ENCODE results near the gene WFIKKN1.
"Not testable (repeated sequence)": the region's sequence is repeated elsewhere in the genome, so short reads cannot be mapped to it uniquely, and the experiment has no call there.

WFIKKN1 gene

GRCh38 chr16:595942-596735 is 34.6 kb upstream of the WFIKKN1 start:
- DNase-seq: peak; percentile 34 to 49 (median 35)

DNA sequence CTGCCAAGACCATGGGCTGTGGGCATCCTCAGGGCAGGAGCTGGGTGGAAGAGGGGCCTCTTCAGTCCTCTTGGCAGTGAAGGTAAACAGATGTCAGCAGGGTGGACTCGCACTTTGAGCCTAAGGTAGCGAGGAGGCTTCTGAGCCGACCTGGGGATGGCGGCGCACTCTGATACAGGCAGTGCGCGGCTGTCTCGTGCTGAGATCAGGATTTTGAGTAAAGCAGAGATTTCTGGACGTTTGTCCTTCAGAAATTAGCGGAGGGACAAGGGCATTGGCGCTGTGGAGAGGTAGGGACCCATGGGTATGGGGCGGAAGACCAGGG is 34.1 kb upstream of the WFIKKN1 start:
- DNase-seq: no peak

DNA sequence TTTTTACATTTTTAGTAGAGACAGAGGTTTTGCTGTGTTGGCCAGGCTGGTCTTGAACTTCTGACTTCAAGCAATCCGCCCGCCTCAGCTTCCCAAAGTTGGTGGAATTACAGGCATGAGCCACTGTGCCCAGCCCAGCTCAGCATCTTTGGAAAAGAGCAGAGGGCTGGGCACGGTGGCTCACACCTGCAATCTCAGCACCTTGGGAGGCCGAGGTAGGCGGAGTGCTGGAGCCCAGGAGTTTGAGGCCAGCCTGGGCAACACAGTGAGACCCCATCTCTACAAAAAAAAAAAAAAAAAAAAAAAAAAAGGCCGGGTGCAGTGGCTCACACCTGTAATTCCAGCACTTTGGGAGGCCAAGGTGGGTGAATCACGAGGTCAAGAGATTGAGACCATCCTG is 33.1 kb upstream of the WFIKKN1 start:
- not testable (repeated sequence) for DNase-seq

- no peak for DNase-seq
Observed at GRCh38 chr16:598823-599739, 31.7 kb upstream of the WFIKKN1 start.

- peak in 1 of 3 donors; percentile 26 for DNase-seq
Observed at GRCh38 chr16:600781-601180, 30.0 kb upstream of the WFIKKN1 start.

- no peak for DNase-seq
Observed at GRCh38 chr16:603933-604332, 26.9 kb upstream of the WFIKKN1 start.

DNA sequence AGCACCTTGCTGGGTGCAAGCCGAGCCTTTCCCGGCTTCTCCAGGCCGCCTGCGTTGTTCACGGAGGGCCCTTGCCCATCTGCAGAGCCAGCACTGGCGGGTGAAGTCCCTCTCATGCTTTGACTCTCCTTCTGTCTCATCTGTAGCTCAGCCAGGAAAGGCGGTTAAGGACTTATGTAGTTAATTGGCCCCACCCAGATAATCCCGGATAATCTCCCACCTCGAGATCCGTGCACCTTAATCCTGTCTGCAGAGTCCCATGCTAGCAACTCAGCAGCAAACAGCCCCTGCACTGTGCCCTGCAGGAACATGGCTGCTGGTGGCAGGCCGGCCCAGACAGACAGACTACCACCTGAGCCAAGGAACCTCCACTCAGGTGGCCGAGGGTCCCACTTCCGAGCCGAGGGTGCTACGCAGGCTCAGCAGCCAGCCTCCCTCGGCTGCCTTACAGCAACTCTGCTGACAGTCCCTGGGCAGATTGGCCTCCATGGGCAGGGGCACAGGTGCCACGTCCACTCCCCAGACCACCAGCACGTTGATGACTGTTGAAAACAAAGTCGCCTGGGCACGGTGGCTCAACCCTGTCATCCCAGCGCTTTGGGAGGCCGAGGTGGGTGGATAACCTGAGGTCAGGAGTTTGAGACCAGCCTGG is 24.0 kb upstream of the WFIKKN1 start:
- no peak for DNase-seq

DNA sequence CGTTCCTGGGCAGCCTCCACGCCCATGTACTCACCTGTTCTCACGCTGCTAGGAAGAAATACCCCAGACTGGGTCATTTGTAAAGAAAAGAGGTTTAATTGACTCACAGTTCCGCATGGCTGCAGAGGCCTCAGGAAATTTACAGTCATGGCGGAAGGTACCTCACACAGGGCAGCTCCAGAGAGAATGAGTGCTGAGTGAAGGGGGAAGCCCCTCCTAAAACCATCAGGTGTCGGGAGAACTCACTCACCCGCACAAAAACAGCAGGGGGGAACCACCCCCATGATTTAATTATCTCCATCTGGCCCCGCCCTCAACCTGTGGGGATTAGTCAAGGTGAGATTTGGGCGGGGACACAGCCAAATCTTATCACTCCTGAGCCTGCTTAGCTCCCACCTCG is 22.8 kb upstream of the WFIKKN1 start:
- DNase-seq: no peak

GRCh38 chr16:609316-609715 is 21.5 kb upstream of the WFIKKN1 start:
- no peak for DNase-seq

DNA sequence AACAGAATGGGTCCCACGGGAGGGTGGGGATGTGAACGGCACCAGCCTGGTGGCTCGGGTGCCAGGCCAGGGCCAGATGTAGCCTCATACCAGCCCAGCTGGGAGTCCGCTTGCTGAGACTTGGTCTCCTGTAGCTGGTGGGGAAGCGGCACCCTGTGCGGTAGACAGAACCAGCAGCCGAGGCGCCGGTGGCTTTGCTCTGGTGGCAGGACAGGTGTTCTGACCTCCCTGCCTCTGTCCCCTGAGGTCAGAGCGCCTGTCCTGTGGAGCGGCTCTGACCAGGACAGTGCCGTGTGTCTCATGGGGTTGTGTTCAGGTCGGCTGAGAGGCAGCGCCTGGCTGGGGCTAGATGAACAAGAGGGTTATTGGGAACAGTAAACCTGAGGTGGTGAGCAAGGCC is 20.8 kb upstream of the WFIKKN1 start:
- DNase-seq: no peak

GRCh38 chr16:610513-611381 is 20.0 kb upstream of the WFIKKN1 start:
- peak; percentile 68 to 86 (median 79) for DNase-seq

DNA sequence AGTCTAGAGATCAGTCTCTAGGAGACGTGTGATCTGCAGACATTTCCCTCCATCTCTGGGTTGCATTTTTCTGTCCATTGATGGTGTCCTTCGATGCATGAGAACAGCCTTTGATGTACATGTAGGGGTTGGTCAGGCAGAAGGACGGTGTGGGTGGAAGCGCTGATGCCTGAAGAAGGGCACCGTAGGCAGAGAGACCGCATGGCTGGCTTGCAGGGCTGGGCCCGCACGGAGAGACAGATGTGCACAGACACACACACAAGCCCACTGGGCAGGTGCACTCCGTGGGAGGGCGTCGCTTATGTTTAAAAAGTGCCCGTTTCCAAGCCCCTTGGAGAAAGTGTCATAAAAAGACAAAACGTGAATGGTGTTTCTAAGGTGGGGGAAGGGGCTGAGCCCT is 15.7 kb upstream of the WFIKKN1 start:
- DNase-seq: no peak

GRCh38 chr16:616733-617586 is 13.8 kb upstream of the WFIKKN1 start:
- DNase-seq: no peak

- DNase-seq: no peak
Observed at GRCh38 chr16:617855-618254, 12.9 kb upstream of the WFIKKN1 start.

DNA sequence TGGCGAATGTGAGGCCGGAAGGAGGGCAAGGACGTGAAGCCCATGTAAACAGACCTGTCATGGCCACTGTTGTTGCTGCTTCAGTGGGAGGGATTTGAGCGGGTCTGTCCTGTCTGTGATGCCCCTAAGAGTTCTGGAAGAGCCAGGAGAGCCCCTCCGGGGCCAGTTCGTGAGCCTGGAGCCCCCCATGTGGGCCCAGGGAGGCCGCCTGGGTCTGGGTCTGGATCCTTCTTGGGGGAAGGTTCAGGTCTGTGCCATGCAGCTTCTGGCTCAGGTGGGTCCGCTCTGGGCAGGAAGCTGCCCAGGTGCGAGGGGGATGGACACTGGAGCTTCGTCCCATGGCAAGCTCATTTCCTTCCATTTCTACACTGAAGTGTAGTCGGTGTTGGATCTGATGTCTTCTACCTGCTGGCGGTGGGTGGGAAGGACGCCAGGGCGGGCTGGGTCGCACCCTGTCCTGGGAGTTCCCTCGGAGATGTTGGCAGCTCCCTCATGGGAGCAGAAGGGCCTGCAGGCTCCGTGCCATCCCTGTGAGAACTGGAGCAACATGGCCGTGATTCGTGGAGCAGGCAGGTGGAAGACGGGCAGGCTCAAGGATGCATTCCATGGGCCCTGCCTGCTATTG is 11.2 kb upstream of the WFIKKN1 start:
- DNase-seq: no peak

DNA sequence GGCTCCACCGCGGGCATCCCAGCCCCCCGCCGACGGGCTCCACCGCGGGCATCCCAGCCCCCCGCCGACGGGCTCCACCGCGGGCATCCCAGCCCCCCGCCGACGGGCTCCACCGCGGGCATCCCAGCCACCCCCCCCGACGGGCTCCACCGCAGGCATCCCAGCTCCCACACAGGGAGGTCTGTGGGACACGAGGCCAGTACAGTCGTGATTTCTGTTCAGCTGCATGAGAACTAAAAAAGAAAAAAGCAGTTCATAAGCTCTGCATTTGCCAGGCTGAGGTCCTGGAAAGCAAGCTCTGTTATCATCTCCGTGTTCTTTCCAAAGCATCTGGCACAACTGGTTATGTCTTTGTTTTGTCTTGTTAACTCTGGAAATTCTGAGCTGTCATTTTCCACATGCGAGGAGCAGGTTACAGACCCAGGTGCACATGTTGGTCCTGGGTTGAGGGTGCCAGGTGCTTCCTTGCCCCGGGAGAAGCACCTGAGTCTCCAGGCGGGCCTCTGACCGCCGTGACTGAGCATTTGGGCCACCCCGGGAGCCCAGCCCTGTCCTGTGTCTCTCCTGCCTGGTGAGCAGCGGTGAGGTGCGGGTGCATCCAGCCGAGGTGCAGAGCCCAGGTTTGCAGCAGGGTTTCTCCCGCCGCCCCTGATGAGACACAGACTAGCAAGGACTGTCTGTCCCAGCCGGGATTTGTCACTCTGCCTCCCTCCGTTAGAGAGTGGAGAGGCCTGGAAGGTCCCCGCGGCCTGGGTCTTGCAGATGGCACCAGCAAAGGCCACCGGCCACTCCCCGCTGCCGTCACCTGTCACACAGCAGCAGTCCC is 9.9 kb upstream of the WFIKKN1 start:
- no peak for DNase-seq

- no peak for DNase-seq
Observed at GRCh38 chr16:621526-622105, 9.2 kb upstream of the WFIKKN1 start.

GRCh38 chr16:622920-623280 is 7.9 kb upstream of the WFIKKN1 start:
- no peak for DNase-seq

GRCh38 chr16:624526-625070 is 6.2 kb upstream of the WFIKKN1 start:
- no peak for DNase-seq

All from suppressor macrophage treated with lipopolysaccharide for 1 hour (primary cell).